GM21825 (cell line): ENCODE data around the gene KRT222.

Experiments used
- ATAC-seq: cut with Tn5 transposase; IDR thresholded peaks from one replicate; pipeline ENCODE4 v1.9.1; 2021; ENCODE audit warnings: mild to moderate bottlenecking, moderate library complexity; ENCODE audit not compliant: unreplicated experiment

The KRT222 gene

DNA sequence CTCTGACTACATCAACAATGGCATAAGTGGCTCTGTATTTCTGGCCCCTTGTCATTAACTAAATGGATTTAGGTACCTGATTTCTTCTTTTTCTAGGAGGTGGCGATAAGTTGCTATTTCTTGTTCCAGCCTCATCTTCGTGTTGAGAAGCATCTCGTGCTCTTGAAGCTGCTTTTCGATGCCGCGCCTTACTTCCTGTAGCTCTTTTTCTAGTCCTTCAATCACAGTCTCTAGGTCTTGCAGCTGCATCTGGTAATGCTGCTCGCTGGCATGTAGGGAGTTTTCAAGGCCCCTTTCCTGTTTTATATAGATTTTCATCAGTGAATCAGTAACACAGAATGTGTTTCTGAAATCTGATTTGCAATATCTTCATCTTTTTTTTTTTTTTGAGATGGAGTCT, 5.1 kb downstream of the KRT222 start:
- no peak for ATAC-seq

- ATAC-seq = no peak
These were observed 6.6 kb downstream of the KRT222 start for GRCh38 chr17:40658396-40658795.

- ATAC-seq = no peak
These were observed 13.0 kb downstream of the KRT222 start for GRCh38 chr17:40651939-40652338.

- ATAC-seq = peak; percentile 19
These were observed 16.5 kb downstream of the KRT222 start for GRCh38 chr17:40648384-40648968.

DNA sequence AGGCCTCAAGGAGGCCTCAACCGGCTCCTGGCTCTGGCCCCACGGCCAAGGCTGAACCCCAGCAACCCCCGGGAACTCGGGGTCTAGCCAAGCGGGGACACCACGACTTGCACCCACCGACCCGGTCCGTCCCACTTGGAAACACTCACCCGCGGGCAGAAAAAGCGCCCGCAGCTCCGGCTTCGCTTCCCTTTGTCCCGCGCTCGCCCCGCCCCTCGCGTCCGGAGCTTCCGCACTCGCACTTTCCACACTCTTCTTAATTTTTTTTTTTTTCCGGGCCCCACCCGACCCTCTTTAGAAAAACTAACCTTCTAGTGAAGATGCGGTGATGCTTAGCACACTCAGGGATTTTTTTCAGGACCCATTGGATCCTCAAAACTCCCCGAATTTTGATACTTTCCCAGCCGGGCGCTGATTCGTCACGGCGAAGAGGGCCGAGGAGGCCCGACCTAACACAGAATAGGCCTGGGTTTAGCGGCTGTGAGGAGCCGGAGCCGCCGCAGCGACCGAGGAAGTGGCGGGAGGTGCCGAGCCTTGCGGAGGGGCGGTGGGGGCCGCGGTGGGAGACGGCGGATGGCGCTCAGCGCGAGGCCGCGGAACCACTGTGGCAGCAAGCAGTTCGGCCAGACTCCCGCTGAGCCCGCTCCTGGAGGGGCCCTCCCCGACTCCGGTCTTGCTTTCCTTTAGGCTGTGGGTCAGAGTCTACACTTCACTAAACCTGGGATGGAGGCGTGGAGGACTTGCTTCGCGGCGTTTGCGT, 17.2 kb downstream of the KRT222 start, which contains the start of gene SMARCE1:
SMARCE1 (minus strand) TSS at position 195 of the 760 bp plus-strand sequence. CDS start 2,016 bp downstream, outside the sequence.
- ATAC-seq = peak; percentile 57

- peak; percentile 24 for ATAC-seq
These were observed 18.0 kb downstream of the KRT222 start for GRCh38 chr17:40646791-40647623.

GRCh38 chr17:40645943-40646342, 19.0 kb downstream of the KRT222 start:
- ATAC-seq = no peak

DNA sequence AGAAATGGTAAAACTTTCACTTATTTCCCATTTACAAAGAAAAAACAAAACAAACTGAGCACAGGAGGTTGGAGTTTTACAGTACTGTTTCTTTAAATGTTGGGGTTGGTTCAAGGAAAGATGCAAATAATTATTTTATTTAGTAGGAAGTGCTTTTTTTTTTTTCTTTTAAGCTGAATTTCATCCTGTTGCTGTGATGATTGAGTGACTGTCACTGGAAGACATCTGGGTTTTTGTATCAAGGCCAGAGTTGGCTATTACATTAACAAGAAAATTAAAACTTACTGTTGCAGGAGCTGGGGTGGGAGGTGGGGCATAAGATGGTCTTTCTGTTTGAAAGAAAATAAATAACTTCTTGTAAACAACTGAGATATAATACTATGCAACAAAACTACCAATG, 19.7 kb downstream of the KRT222 start:
- no peak for ATAC-seq

DNA sequence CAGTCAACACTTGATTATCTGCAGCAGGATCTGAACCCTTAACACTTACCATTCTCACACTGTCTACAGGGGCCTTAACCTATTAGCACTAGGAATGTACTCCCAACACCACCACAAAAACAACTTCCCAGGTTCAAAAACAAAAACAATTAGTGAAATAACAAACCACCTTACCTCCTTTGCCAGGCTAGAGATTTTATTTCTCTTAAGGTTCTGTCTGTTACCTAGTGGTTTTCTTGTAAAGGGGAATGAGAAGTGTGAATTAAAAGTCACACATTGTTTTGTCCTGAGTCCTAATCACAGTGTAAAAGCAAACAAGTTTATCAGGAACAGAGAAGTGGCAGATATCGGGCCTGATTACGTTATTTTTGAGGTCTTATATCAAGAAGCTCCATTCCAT, 27.0 kb downstream of the KRT222 start:
- no peak for ATAC-seq

GRCh38 chr17:40633871-40634270, 31.1 kb downstream of the KRT222 start:
- ATAC-seq = no peak

DNA sequence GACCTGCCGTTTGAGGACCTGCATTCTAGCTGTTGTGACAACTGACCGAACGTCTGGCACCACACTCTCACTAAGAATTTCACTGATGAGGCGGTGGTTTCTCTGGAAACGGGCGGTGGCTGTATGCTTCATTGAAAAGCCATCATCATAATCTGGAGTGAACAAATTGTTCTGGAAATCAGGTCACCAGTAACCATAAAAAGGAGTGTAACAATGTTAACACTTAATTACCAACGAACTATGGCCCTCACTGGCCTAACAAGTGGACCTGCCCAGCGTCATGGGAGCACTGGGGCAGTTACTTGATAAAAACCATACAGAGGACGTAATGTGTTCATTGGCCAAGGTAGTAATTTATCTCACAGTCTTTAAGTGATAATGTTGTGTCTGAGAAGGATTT, 32.8 kb downstream of the KRT222 start:
- no peak for ATAC-seq

DNA sequence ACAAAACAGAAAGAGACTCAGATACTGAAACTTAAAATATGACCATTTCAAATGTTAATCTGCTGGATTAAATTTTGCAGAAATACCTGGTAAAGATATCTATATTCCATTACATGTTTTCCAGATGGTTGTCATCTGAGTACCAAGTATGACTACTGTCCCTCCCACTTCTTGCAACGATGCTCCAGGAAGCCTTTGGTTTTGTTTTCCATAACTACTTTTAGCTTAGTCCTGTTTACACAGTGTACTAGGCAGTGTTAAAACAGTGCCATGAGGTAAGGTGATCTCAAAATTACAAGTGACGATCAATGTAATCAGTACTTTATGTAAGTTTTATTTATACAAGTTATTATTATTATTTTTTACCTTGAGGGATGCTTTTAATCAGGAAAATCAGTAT, 35.1 kb downstream of the KRT222 start:
- ATAC-seq = no peak

DNA sequence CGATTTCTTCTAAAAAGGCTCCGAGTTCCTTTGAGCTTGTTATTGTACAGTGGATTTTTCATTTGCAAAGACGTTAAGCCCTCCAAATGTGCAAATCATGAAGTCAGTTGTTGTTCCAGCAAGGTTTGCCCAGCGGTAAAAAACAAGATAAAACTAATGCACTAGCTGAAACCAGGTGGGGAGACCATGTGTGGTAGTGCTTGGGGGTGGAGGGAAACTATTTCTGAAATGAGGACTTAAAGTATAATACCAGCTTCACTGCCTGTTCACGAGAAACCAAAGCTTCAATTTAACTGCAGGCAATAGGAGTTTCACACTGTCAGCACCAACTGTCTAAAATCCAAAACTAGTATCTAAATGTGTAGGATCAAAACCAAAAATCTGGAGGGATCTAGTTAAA, 39.7 kb downstream of the KRT222 start:
- no peak for ATAC-seq

- no peak for ATAC-seq
These were observed 41.4 kb downstream of the KRT222 start for GRCh38 chr17:40623419-40624210.

- no peak for ATAC-seq
These were observed 42.5 kb downstream of the KRT222 start for GRCh38 chr17:40622509-40622928.

- no peak for ATAC-seq
These were observed 43.4 kb downstream of the KRT222 start for GRCh38 chr17:40621578-40621977.

DNA sequence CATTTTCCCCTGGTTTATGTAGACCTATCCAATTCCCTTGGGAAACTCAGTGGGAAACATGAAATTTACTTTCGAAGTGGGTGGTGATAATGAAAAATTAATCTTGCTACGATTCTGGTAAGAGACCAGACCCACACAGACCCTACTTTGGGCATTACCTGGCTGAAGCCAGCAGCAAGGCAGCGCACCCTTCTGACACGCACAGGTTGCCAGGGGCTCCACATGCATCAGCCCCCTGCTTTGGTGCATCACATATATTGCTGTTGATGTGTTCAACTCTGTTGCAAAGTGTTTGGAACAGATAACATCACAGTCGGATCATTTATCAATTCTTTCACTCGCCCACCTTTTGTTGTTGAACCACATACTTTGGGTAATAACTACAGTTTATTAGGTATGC, 44.0 kb downstream of the KRT222 start:
- ATAC-seq = no peak

DNA sequence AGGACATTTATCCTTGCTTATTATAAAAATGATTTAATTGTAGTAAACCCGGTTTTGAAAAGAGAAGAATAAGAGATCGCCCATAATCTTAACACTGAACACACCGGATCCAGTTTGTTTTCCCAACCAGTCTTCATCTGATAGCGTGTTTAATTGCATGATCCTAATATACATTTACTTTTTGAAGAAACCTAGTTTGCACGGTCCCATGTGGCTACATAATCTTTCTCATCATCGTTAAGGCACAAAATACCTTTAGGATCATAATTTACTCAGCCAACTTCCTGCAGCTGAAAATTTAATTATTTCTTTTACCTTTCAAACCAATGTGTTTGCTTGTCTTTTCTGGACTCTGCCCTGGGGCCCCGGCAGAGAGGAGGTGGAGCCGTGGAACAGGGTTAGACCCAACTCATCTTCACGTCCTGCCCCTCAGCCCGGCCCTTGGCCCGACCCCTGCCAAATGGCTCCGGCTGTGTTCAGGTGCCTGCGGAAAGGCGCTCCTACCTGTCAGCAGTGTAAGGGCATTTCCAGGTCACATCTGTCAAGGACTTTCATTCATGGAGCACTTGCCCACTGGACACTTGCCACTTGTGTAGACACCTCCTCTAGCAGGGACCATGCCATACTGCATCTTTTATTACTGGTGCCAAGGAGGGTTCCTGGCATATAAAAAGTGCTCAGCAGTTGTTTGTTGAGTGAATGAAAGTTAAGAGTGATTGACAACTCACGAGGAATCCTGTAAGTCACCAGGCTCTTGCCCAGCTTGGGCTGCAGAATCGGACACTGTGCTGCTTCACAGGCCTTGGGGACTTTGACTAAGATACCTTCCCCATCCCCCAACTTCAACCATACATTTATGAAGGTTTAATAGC, 46.0 kb downstream of the KRT222 start:
- no peak for ATAC-seq

GRCh38 chr17:40617678-40618240, 47.2 kb downstream of the KRT222 start:
- ATAC-seq = no peak

- no peak for ATAC-seq
These were observed 48.4 kb downstream of the KRT222 start for GRCh38 chr17:40616592-40616991.
